H1 (cell line): Measurements from ENCODE around the gene ASIC2.

ENCODE experiments used
- EP300 ChIP-seq, 2 experiments: IDR thresholded peaks; 1 replicate in 1 of 2; 2 replicates in 1 of 2; pipeline ENCODE4 v1.6.1; 2011 to 2012; ENCODE audit warnings: low read depth in 2 of 2, low read length in 2 of 2, mild to moderate bottlenecking in 2 of 2, borderline replicate concordance in 1 of 2, inconsistent platforms in 1 of 2, moderate library complexity in 1 of 2
- NANOG ChIP-seq: IDR thresholded peaks from 2 replicates; pipeline ENCODE4 v1.6.1; 2011; ENCODE audit warnings: low read length, low read depth, mild to moderate bottlenecking, inconsistent platforms; ENCODE audit not compliant: insufficient read depth, poor library complexity, severe bottlenecking
- POLR2A ChIP-seq, 2 experiments: IDR thresholded peaks; 1 replicate in 1 of 2; 2 replicates in 1 of 2; pipeline ENCODE4 v1.6.1; 2011; ENCODE audit warnings: low read depth in 2 of 2, low read length in 2 of 2, mild to moderate bottlenecking in 2 of 2; ENCODE audit errors: control extremely low read depth in 1 of 2
- TF ChIP-seq, protein P1 (sequence below): IDR thresholded peaks from 2 replicates; pipeline ENCODE4 v1.6.1; 2011; ENCODE audit warnings: low read depth, mild to moderate bottlenecking, low read length; ENCODE audit not compliant: insufficient read depth

DNA sequence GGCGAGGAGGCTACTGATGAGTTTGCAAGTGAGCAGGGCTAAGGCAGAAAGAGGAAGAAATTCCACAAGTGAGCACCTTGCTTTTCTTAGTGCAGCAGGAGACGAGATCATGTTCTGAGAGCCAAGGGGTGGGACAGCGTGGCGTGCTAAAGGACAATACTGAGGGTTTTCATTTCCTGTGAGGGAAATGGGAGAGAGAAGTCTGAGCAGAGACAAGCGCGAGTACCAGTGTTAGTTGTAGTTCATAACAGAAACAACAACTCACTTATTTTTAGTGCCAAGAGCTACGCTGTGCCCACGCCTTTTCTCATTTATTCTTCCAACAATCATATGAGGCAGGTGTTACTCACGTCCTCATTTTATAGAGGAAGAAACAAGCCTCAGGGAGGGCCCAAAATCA lies 299.1 kb downstream of the ASIC2 start:
- TF ChIP-seq, protein P1, sequence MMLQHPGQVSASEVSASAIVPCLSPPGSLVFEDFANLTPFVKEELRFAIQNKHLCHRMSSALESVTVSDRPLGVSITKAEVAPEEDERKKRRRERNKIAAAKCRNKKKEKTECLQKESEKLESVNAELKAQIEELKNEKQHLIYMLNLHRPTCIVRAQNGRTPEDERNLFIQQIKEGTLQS = no peak
- TF ChIP-seq NANOG (no peak), EP300 (IDR thresholded peaks at IDR 0.05; ENCODE audit: borderline replicate concordance in 1 of 2, low read depth in 2 of 2, low read length in 2 of 2) (no peak), POLR2A (IDR thresholded peaks at IDR 0.05; ENCODE audit: control extremely low read depth in 1 of 2, low read depth in 2 of 2, low read length in 2 of 2) (no peak)
